Measurements from ENCODE around the gene TAAR5. TPM values are rescaled to one million over a fixed set of nuclear protein-coding genes. Genes with fewer than 3 reads are reported as not detected.

Gene TAAR5
- total and polyA plus RNA-seq, 2 of the 8 experiments (the other 6 are each of a cell fraction or from before 2014, with no cell fraction given), result not detected

DNA sequence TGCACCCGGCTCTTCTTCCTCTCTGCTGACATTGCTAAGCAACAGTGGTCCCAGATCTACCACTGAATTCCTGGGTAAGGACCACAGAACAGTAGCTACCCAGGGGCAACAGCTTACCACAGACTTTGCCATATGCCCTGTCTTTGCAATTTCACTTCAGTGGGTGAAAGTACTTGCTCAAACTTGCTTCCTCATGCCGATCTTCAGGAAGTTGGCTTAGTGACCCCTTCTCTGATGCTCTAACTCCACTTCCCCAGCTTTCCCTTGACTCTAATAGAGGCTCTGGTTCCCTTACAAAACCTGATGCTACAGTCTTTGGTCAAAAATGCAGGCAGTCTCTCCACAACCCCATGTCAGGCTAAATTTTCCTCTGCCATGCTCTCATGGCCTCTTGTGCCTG is 3.3 kb upstream of the TAAR5 start:
- Histone ChIP-seq H2BK15ac (ENCODE audit: low read length) (no peak overlapping the region), H2BK12ac (ENCODE audit: low read depth, low read length) (no peak overlapping the region), H2BK20ac (ENCODE audit: low read length) (no peak overlapping the region), H2AFZ (ENCODE audit: low read length) (no peak overlapping the region), H3K27me3 (replicated peaks in 1 of 4; ENCODE audit: control insufficient read depth in 3 of 4, extremely low read depth in 1 of 4, insufficient read depth in 3 of 4, low read length in 3 of 4) (no peaks in the 10 kb centered on the region), H3K4me2 (ENCODE audit: insufficient read depth in 1 of 2, low read depth in 2 of 2, low read length in 2 of 2) (no peak overlapping the region), H3K79me2 (ENCODE audit: control insufficient read depth in 1 of 2, insufficient read depth in 2 of 2, low read length in 2 of 2) (no peaks in the 10 kb centered on the region), H4K20me1 (replicated peaks in 1 of 2; ENCODE audit: control insufficient read depth in 1 of 2, insufficient read depth in 2 of 2, low read length in 2 of 2) (no peaks in the 10 kb centered on the region), H4K5ac (ENCODE audit: insufficient read length, low read depth, low read length) (no peak overlapping the region), H3K9me3 (ENCODE audit: insufficient read depth in 2 of 2, low read depth in 1 of 2, low read length in 1 of 2) (no peaks in the 10 kb centered on the region), H2AK5ac (ENCODE audit: low read depth, low read length) (no peak overlapping the region), H3K18ac (ENCODE audit: extremely low read depth, low read length) (no peak overlapping the region), H3K4me1 (replicated peaks in 1 of 4; ENCODE audit: control insufficient read depth in 3 of 4, insufficient read depth in 4 of 4, low read length in 3 of 4) (no peaks in the 10 kb centered on the region), H3K56ac (replicated peaks; ENCODE audit: insufficient read length, low read depth, low read length) (no peak overlapping the region), H3K23me2 (ENCODE audit: low read depth, low read length) (no peaks in the 10 kb centered on the region), H3K4ac (replicated peaks; ENCODE audit: insufficient read length, low read depth, low read length) (no peak overlapping the region), H3K4me3 (ENCODE audit: extremely low read depth in 1 of 4, insufficient read depth in 2 of 4, low read depth in 3 of 4, low read length in 4 of 4) (no peak overlapping the region), H3K23ac (ENCODE audit: insufficient read length) (no peak overlapping the region), H3K36me3 (ENCODE audit: control insufficient read depth in 2 of 4, insufficient read depth in 4 of 4, low read length in 3 of 4) (no peaks in the 10 kb centered on the region), H3K27ac (ENCODE audit: low read depth, low read length) (no peak overlapping the region), H4K8ac (ENCODE audit: extremely low read depth, insufficient read depth, low read length) (no peak overlapping the region), H3K79me1 (ENCODE audit: low read depth, low read length) (no peaks in the 10 kb centered on the region), H3K14ac (ENCODE audit: insufficient read length) (no peak overlapping the region), H2BK5ac (ENCODE audit: low read depth, low read length) (no peak overlapping the region), H2BK120ac (replicated peaks; ENCODE audit: low read depth, low read length) (no peak overlapping the region), H4K91ac (replicated peaks; ENCODE audit: insufficient read length, low read length) (no peak overlapping the region), H3K9ac (replicated peaks in 1 of 4; ENCODE audit: extremely low read depth in 1 of 4, low read depth in 3 of 4, low read length in 3 of 4) (no peak overlapping the region)
- 85% methylated on average over 2 of the region's 2 CpGs; no CpG with 5 or more reads in 1 of the 2 experiments for WGBS, 2 experiments (ENCODE audit: extremely low coverage in 1 of 2, insufficient coverage in 1 of 2, insufficient read length in 1 of 2, insufficient replicate concordance in 2 of 2, low coverage in 1 of 2, low lambda C conversion rate in 2 of 2, missing lambda C conversion rate in 1 of 2)
- ChIA-PET POLR2A (ENCODE audit: partially characterized antibody) (no interaction called here), CTCF (ENCODE audit: partially characterized antibody) (interaction anchor here (1.1 kb wide), 1 partner anchor 175 kb away, joined by 3 read pairs; no protein-coding TSS in a partner anchor)
- no peak for TF ChIP-seq CBX5 (IDR thresholded peaks at IDR 0.05; ENCODE audit: low read depth, low read length)
- TF ChIP-seq YY1 (IDR thresholded peaks at IDR 0.05; ENCODE audit: low read depth, low read length), result no peak
- TF ChIP-seq RFX5 (IDR thresholded peaks at IDR 0.05; ENCODE audit: borderline replicate concordance, low read depth, low read length), result no peak
- no peak for DNase-seq (ENCODE audit: low read depth in 1 of 2, low spot score in 2 of 2)
- FAIRE-seq, result no peak
